IMR-90 (cell line): ENCODE results near the gene SUGCT.

Experiments used
- NFE2L2 ChIP-seq: fragments of 150-350 bp; IDR thresholded peaks from 2 replicates; pipeline ENCODE4 v1.6.1; 2016; ENCODE audit warnings: low read depth, mild to moderate bottlenecking, low read length
- SMC3 ChIP-seq: fragments of 150-350 bp; IDR thresholded peaks from 2 replicates; pipeline ENCODE4 v1.6.1; 2016; ENCODE audit warnings: low read depth, mild to moderate bottlenecking, antibody characterized with exemption, low read length, moderate library complexity

- TF ChIP-seq NFE2L2 = no peak
- TF ChIP-seq SMC3 = no peak
Observed at GRCh38 chr7:40726559-40726958, 591.8 kb downstream of the SUGCT start.
